Astrocyte (in vitro differentiated cells and primary cell): Measurements from ENCODE around the gene FLNC.

Experiments
- CTCF ChIP-seq: IDR thresholded peaks from 2 replicates; pipeline ENCODE4 v1.5.1; 2011; ENCODE audit warnings: low read depth, mild to moderate bottlenecking, inconsistent platforms, low read length, moderate library complexity; ENCODE audit not compliant: insufficient read depth
- EZH2 ChIP-seq: IDR thresholded peaks from 2 replicates; pipeline ENCODE4 v1.6.1; 2012; ENCODE audit warnings: mild to moderate bottlenecking, low read length, inconsistent platforms; ENCODE audit not compliant: insufficient read depth

GRCh38 chr7:128865996-128866877, 36.0 kb downstream of the FLNC start:
- TF ChIP-seq CTCF: no peak
- no peak for TF ChIP-seq EZH2
